Ovary (tissue), 3 donors: Measurements from ENCODE around the gene LGR6.

ENCODE experiments used
- POLR2A ChIP-seq: fragments of 450-650 bp; IDR thresholded peaks from one replicate; pipeline ENCODE4 v1.6.1; 2017; ENCODE audit warnings: antibody characterized with exemption, mild to moderate bottlenecking, moderate library complexity
- TF ChIP-seq, protein P1 (sequence below), 3 donors: fragments of 450-650 bp in 2 of 3; fragments of 200-600 bp in 1 of 3; IDR thresholded peaks; one replicate each; pipeline versions ENCODE4 v1.5.1 to v1.8.0; 2016 to 2022; ENCODE audit warnings: antibody characterized with exemption in 3 of 3, mild to moderate bottlenecking in 1 of 3
- donor health status: DM: no; HTN: no; CAD: no.

DNA sequence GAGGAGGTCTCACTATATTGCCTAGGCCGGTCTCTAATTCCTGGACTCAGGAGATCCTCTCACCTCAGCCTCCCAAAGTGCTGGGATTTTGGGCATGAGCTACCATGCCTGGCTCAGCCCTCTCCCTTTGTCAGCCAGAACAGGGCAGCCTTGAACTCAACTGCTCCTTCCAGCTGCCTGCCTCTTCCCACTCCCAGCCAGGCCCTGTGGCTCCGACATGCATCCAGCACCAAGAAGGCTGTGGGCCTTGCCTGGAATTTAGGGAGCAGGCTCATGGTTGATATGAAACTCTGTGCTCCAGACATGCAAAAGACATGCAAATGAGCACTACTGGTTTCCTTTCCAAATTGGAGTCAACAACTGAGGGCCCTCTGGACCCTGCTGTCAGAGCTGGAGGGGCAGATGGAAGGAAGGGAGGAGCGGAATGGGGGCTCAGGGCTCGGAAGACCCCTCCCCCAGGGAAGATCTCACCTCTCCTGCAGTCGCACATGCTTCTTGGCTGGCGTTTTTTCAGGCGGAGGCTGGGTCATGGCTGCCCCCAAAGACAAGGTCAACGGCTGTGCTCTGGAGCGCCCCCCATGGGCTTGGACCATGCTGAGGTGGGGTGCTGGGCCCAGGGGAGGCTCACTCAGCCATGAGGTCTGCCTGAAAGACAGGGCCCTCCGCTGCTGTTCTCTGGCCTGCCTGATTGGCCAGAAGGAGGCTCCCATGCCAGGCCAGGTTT, 34.6 kb upstream of the LGR6 start:
- TF ChIP-seq, protein P1, sequence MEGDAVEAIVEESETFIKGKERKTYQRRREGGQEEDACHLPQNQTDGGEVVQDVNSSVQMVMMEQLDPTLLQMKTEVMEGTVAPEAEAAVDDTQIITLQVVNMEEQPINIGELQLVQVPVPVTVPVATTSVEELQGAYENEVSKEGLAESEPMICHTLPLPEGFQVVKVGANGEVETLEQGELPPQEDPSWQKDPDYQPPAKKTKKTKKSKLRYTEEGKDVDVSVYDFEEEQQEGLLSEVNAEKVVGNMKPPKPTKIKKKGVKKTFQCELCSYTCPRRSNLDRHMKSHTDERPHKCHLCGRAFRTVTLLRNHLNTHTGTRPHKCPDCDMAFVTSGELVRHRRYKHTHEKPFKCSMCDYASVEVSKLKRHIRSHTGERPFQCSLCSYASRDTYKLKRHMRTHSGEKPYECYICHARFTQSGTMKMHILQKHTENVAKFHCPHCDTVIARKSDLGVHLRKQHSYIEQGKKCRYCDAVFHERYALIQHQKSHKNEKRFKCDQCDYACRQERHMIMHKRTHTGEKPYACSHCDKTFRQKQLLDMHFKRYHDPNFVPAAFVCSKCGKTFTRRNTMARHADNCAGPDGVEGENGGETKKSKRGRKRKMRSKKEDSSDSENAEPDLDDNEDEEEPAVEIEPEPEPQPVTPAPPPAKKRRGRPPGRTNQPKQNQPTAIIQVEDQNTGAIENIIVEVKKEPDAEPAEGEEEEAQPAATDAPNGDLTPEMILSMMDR (IDR thresholded peaks at IDR 0.05), result no peak
- no peak for TF ChIP-seq POLR2A
